ENCODE data around the gene PPA2.

DNA sequence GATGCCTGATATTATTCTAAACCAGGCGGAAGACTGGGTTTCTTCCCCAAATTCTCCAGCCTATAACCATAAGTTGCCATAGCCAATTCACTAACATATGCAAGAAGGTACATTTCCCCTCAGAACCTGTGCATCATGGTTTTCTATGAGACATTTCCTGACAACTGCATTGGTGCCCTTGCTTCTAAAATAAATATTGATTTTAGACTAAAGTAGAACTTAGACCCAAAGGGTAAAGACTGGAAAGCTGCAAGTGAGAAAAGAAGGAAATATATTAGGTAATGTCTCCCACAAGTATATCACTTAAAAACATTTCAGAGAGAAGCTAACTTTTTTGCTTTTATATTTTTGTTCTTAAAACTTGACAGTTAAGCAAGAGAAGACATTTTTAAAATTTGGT lies 125.1 kb downstream of the PPA2 start:
- TF ChIP-seq POLR2A (IDR thresholded peaks at IDR 0.05), result no peak
- TF ChIP-seq POLR2AphosphoS5 (IDR thresholded peaks at IDR 0.05), result no peak

All from prostate gland (tissue), 1 donor.